Measurements from ENCODE around the gene KRTAP10-3. TPM values are rescaled to one million over a fixed set of nuclear protein-coding genes. Genes with fewer than 3 reads are reported as not detected.

The KRTAP10-3 gene
- total RNA-seq, 1 experiment from 2014 or later, result not detected

- Mint-ChIP-seq H3K4me3 (ENCODE audit: unreplicated experiment) (no peak overlapping the region), H3K36me3 (ENCODE audit: insufficient read depth, unreplicated experiment) (no peaks in the 10 kb centered on the region), H3K4me1 (ENCODE audit: low read depth, unreplicated experiment) (no peaks in the 10 kb centered on the region), H3K9me3 (ENCODE audit: unreplicated experiment) (peaks cover 20% of the 10 kb centered on the region), H3K27me3 (ENCODE audit: insufficient read depth, unreplicated experiment) (peaks cover 6% of the 10 kb centered on the region), H3K27ac (ENCODE audit: unreplicated experiment) (no peak overlapping the region)
- ChIA-PET POLR2A (no interaction called here), CTCF (no interaction called here)
- H3K4me1 ChIP-seq, result no peaks in the 10 kb centered on the region
- DNase-seq, result no peak
- no peaks in the 10 kb centered on the region for H3K36me3 ChIP-seq (ENCODE audit: control insufficient read depth, insufficient read depth, low read length)
- intact Hi-C loops (cut with micrococcal nuclease; ENCODE audit: unreplicated experiment), result no loop called here
- no TSS peak for BruUV-seq (replicated peaks)
- H3K4me3 ChIP-seq (ENCODE audit: low read depth, low read length), result no peak overlapping the region
- no peaks in the 10 kb centered on the region for H3K27me3 ChIP-seq (replicated peaks; ENCODE audit: control insufficient read depth, insufficient read depth, low read length)
- TF ChIP-seq CTCF (IDR thresholded peaks at IDR 0.05; ENCODE audit: insufficient read depth in 1 of 2, low read depth in 1 of 2, low read length in 1 of 2, severe bottlenecking in 1 of 2, unreplicated experiment in 1 of 2), result no peak
- peaks cover 15% of the 10 kb centered on the region; the same call in 1 of the 2 replicates for H3K9me3 ChIP-seq
Observed at GRCh38 chr21:44585892-44586291, 27.3 kb upstream of the KRTAP10-3 start.

DNA sequence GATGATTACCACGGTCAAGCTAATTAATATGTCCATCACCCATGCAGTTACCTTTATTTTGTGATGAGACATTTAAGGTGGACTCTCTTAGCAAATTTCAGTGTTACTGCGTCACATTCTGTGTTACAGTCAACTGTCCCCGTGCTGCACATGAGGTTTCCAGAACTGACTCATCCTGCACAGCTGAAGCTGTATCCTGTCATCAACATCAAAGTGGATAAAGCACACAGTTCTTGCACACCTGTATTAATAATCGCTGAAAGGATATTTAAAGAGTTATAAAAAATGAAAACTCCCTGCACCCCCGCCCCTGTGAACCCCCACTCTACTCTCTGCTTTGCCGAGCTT is 25.2 kb upstream of the KRTAP10-3 start:
- Histone ChIP-seq H3K9me3 (peaks cover 18% of the 10 kb centered on the region), H3K36me3 (ENCODE audit: control insufficient read depth, insufficient read depth, low read length) (no peaks in the 10 kb centered on the region), H3K4me1 (no peaks in the 10 kb centered on the region), H3K27me3 (replicated peaks; ENCODE audit: control insufficient read depth, insufficient read depth, low read length) (no peaks in the 10 kb centered on the region), H3K4me3 (ENCODE audit: low read depth, low read length) (no peak overlapping the region)
- no peak for TF ChIP-seq CTCF (IDR thresholded peaks at IDR 0.05; ENCODE audit: insufficient read depth in 1 of 2, low read depth in 1 of 2, low read length in 1 of 2, severe bottlenecking in 1 of 2, unreplicated experiment in 1 of 2)
- Mint-ChIP-seq H3K9me3 (ENCODE audit: unreplicated experiment) (peaks cover 36% of the 10 kb centered on the region), H3K27me3 (ENCODE audit: insufficient read depth, unreplicated experiment) (peaks cover 6% of the 10 kb centered on the region), H3K4me3 (ENCODE audit: unreplicated experiment) (no peak overlapping the region), H3K27ac (ENCODE audit: unreplicated experiment) (no peak overlapping the region), H3K4me1 (ENCODE audit: low read depth, unreplicated experiment) (no peaks in the 10 kb centered on the region), H3K36me3 (ENCODE audit: insufficient read depth, unreplicated experiment) (peaks cover 5% of the 10 kb centered on the region)
- ChIA-PET CTCF (no interaction called here), POLR2A (no interaction called here)
- intact Hi-C loops (cut with micrococcal nuclease; ENCODE audit: unreplicated experiment), result no loop called here
- no TSS peak for BruUV-seq (replicated peaks)
- no peak for DNase-seq

DNA sequence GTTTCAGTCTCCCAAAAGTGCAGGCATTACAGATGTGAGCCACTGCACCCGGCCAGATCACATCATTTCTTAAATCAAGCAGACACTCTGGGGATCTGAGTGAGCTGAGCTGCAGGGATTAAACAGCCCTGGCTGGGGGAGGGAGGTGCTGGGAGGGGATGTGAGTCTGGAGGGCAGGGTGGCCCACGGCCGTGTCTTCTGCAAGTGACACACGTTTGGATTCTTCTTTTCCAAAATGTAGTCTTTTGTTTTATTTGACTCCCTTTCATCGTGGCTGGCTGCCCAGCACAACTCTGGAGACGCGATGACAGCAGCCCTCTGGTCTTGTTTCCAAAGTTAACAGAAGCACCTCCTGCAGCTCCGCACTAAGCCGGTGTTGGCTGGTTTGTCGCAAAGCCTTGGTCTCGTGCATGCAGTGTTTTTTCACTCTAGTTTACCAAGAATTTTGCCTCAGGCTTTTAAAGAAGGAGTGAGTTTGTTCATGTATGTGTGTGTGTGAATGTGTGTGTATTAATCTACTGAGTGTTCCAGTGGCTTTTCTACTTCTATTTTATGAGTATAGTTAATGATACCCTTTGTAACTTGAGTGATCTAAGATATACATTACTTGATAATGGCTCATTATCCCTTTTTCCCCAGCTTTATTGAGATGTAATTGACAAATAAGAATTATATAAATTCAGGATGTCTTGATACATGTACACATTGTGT is 24.6 kb upstream of the KRTAP10-3 start:
- DNase-seq, result no peak
- H3K4me1 Mint-ChIP-seq (ENCODE audit: low read depth, unreplicated experiment), result no peaks in the 10 kb centered on the region
- peaks cover 5% of the 10 kb centered on the region for H3K36me3 Mint-ChIP-seq (ENCODE audit: insufficient read depth, unreplicated experiment)
- H3K9me3 Mint-ChIP-seq (ENCODE audit: unreplicated experiment), result peaks cover 37% of the 10 kb centered on the region
- intact Hi-C loops (cut with micrococcal nuclease; ENCODE audit: unreplicated experiment), result no loop called here
- BruUV-seq (replicated peaks), result no TSS peak
- no peak overlapping the region for H3K27ac Mint-ChIP-seq (ENCODE audit: unreplicated experiment)
- CTCF ChIA-PET, result no interaction called here
- no peaks in the 10 kb centered on the region for H3K36me3 ChIP-seq (ENCODE audit: control insufficient read depth, insufficient read depth, low read length)
- no peaks in the 10 kb centered on the region for H3K27me3 ChIP-seq (replicated peaks; ENCODE audit: control insufficient read depth, insufficient read depth, low read length)
- H3K4me1 ChIP-seq, result no peaks in the 10 kb centered on the region
- peaks cover 6% of the 10 kb centered on the region for H3K27me3 Mint-ChIP-seq (ENCODE audit: insufficient read depth, unreplicated experiment)
- H3K4me3 Mint-ChIP-seq (ENCODE audit: unreplicated experiment), result no peak overlapping the region
- no peak for TF ChIP-seq CTCF (IDR thresholded peaks at IDR 0.05; ENCODE audit: insufficient read depth in 1 of 2, low read depth in 1 of 2, low read length in 1 of 2, severe bottlenecking in 1 of 2, unreplicated experiment in 1 of 2)
- POLR2A ChIA-PET, result no interaction called here
- H3K4me3 ChIP-seq (ENCODE audit: low read depth, low read length), result no peak overlapping the region
- peaks cover 18% of the 10 kb centered on the region for H3K9me3 ChIP-seq
